ENCODE measurements around the gene METTL16.
"Not testable (repeated sequence)": the region's sequence is repeated elsewhere in the genome, so short reads cannot be mapped to it uniquely, and the experiment has no call there.

Gene METTL16, protein sequence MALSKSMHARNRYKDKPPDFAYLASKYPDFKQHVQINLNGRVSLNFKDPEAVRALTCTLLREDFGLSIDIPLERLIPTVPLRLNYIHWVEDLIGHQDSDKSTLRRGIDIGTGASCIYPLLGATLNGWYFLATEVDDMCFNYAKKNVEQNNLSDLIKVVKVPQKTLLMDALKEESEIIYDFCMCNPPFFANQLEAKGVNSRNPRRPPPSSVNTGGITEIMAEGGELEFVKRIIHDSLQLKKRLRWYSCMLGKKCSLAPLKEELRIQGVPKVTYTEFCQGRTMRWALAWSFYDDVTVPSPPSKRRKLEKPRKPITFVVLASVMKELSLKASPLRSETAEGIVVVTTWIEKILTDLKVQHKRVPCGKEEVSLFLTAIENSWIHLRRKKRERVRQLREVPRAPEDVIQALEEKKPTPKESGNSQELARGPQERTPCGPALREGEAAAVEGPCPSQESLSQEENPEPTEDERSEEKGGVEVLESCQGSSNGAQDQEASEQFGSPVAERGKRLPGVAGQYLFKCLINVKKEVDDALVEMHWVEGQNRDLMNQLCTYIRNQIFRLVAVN

GRCh38 chr17:2511462-2512369 lies at the start of gene METTL16:
Gene METTL16, minus strand, starts transcription at chr17:2511888. Its CDS starts 9,557 bp downstream, at chr17:2502331.
- peak; percentile 94 for DNase-seq

GRCh38 chr17:2560658-2561057 lies 49.0 kb upstream of the METTL16 start:
- DNase-seq: no peak

DNA sequence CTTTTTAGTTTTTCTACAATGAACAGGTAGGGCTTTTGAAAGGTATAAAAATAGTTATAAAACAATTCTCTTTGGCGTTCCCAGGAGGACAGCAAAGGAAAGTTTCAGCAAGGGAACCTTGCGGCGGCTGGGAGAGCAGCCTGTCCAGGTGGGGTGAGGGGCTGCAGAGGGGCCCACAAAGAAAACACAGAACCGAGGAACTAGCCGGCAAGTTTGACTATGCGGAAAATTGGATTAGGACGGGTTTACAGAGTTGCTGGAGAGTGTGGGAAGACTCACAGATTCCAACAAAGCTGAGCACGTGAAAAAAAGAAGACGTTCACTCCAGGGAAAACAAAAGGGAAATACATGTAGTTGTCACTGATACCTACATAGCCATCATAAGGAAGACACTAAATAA lies 40.2 kb upstream of the METTL16 start:
- DNase-seq: no peak

GRCh38 chr17:2551493-2551892 lies 39.8 kb upstream of the METTL16 start:
- no peak for DNase-seq

- no peak for DNase-seq
Observed at GRCh38 chr17:2549392-2550211, 37.9 kb upstream of the METTL16 start.

GRCh38 chr17:2548026-2548425 lies 36.3 kb upstream of the METTL16 start:
- DNase-seq: not testable (repeated sequence)

DNA sequence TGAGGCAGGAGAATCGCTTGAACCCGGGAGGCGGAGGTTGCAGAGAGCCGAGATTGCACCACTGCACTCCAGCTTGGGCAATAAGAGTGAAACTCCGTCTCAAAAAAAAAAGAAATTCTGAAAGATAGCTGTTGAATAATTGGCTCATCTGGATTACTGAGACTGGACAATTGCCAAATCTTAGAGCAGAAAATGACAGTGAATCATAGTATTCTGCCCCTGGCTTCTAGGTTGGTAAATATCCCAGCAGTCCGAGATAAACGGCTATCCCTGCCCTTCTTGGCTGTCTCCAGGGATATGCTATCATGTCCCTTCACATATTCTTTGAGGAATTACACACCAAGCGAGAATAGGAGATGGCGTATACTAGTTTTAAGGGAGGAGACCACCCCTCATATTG lies 35.5 kb upstream of the METTL16 start:
- DNase-seq: peak; percentile 11

DNA sequence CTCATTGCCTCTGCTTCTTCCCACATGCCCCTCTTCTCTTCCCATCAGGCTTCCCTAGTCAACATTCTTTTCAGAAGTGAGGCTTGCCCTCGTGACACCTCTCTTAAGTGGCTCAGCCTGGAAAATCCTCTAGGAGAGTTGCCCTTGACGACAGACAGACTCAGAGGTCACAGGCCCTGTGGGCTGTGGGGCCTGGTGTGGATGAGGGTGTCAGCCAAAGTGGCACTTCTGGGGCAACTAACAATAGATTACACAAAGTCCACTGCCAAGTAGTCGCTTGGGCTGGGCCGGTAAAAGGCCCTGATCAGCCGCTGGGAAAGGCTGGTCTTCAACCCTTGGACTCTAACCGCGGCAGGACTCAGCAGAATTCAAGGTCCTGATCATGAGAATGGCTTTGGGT lies 33.7 kb upstream of the METTL16 start:
- no peak for DNase-seq

DNA sequence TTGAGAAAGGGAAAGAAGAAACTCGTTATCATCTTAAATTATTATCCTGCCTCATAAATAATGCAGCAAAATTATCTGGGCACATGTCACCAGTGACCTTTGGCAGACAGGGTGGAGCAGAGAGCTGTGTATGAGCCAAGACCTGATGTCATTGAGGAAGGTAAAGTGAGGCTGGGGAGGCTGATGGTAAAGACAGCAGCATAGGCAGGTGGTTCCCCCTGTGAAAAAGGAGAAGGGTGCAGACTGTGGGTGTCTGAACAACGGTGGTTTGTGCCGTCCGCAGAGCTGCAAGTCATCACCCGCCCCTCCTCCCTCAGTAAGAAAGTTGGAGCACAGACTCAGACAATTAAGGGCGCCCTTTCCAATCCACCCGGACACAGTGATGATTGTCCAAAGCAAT lies 30.8 kb upstream of the METTL16 start:
- no peak for DNase-seq

DNA sequence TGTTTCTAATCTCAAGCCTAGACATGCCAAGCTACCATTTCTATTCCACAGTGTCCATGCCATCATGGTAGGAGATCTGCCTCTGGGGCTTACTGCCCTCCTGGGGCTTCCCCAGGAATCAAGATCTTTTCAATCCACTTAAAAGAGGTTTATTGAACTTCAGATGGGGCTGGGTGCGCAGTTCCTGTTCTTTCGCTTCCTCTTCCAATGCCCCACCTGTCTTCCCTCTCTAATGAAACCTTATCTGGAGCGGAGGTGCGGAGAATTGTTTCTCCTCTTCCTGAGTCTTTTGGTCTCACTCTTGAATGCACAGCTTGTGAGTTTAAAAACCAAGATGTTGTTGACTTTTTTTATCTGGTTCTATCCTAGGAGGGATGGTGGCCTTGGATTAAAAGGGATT lies 30.4 kb upstream of the METTL16 start:
- no peak for DNase-seq

DNA sequence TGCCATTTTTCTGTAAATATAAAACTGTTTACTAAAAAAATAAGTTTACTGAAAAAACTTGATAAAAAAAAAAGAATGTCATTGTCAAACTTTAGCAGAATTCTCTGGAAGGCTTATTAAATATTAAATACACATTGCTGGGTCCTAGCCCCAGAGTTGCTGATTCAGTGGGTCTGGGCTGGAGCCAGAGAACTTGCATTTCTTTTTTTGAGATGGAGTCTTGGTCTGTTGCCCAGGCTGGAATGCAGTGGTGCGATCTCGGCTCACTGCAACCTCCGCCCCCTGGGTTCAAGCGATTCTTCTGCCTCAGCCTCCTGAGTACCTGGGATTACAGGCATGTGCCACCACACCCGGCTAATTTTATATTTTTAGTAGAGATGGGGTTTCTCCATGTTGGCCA lies 25.9 kb upstream of the METTL16 start:
- DNase-seq: not testable (repeated sequence)

DNA sequence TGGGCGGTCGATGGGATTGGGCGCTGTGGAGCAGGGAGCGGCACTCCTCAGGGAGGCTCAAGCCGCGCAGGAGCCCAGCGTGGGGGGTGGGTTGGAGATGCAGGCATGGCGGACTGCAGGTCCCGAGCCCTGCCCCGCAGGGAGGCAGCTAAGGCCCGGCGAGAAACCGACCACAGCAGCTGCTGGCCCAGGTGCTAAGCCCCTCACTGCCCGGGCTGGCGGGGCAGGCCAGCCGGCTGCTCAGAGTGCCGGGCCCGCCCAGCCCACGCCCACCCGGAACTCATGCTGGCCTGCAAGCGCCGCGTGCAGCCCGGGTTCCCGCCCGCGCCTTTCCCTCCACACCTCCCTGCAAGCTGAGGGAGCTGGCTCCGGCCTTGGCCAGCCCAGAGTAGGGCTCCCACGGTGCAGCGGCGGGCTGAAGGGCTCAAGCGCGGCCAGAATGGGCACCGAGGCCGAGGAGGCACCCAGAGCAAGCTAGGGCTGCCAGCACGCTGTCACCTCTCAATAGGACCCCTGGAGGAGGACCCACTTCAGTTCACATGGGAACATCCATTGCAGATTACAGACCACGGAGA lies 20.5 kb upstream of the METTL16 start:
- no peak for DNase-seq

- not testable (repeated sequence) for DNase-seq
Observed at GRCh38 chr17:2531243-2531954, 19.7 kb upstream of the METTL16 start.

DNA sequence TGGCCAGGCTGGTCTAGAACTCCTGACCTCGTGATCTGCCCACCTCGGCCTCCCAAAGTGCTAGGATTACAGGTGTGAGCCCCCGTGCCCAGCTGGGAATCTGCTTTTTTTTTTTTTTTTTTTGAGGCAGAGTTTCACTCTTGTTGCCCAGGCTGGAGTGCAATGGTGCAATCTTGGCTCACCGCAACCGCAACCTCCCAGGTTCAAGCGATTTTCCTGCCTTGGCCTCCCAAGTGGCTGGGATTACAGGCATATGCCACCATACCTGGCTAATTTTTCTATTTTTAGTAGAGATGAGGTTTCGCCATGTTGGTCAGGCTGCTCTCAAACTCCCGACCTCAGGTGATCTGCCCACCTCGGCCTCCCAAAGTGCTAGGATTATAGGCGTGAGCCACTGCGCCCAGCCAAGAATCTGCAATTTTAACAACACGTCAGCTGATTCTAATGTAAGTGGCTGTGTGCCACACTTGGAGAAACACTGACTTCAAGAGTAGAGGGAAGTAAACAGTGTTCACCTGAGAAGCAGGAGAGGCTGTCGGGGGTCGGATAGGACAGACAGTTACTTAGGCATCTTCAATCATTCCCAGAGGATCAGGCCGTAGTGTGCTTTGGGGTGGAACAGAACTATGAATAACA lies 10.2 kb upstream of the METTL16 start:
- not testable (repeated sequence) for DNase-seq

DNA sequence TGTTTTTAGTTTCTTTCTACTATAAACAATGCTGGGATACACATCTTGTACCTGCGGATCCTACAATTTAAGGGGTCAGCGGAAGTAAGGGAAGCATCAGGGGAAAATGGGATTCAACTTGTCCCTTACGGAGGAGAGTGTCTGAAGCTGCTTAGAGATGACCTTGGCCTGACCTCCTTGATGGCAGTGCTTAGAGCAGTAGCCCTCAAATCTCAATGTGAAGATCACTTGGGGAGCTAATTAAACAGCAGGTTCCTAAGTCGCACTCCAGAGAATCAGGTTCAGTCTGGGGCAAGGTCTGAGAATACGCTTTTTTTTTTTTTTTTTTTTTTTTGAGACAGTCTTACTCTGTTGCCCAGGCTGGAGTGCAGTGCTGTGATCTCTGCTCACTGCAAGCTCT lies 9.6 kb upstream of the METTL16 start:
- DNase-seq: no peak

DNA sequence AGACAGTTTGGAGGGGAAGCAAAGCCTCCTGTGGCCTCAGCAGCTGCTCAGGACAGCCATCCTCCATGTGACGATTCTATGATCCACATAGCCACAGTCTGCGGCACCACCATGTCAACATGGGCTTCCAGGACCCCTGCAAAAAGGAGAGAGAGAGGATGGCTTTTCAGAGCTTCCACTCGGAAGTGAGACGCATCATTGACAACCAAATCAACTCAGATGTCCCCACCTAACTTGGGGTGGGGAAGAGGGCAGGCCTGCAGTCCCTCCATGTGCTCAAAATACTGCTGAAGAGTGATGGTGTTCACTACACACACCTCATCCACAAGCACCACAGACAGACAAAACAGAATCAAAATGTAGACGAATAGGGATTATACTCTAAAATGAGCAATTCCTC lies 5.9 kb upstream of the METTL16 start:
- no peak for DNase-seq

- no peak for DNase-seq
Observed at GRCh38 chr17:2511138-2511461, 588 bp downstream of the METTL16 start.

GRCh38 chr17:2510559-2510958 lies 1.1 kb downstream of the METTL16 start:
- no peak for DNase-seq

DNA sequence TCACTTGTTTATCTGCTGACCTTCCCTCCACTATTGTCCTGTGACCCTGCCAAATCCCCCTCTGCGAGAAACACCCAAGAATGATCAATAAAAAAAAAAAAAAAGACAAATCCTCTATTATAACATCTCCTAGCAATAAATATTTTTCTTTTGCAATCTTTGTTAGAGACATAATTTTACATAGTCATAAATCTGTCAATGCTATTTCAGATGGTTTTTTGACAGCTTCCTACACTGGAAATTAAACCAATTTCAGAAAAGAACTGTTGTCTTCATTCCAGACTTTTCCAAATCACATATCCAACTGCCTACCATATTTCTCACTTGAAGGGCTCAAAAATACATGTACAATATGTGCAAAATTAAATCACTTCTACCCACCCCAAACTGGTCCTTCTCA lies 3.7 kb downstream of the METTL16 start:
- no peak for DNase-seq

DNA sequence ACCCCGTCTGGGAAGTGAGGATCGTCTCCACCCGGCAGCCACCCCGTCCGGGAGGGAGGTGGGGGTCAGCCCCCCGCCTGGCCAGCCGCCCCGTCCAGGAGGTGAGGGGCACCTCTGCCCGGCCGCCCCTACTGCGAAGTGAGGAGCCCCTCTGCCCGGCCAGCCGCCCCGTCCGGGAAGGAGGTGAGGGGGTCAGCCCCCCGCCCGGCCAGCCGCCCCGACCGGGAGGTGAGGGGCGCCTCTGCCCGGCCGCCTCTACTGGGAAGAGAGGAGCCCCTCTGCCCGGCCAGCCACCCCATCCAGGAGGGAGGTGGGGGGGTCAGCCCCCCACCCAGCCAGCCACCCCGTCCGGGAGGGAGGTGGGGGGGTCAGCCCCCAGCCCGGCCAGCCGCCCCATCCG lies 4.7 kb downstream of the METTL16 start:
- not testable (repeated sequence) for DNase-seq

DNA sequence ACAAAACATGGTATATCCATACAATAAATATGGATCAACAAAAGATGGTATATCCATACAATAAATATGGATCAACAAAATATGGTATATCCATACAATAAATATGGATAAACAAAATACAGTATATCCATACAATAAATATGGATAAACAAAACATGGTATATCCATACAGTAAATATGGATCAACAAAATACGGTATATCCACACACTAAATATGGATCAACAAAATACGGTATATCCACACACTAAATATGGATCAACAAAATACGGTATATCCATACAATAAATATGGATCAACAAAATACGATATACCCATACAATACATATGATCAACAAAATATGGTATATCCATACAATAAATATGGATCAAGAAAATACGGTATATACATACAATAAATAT lies 8.1 kb downstream of the METTL16 start:
- DNase-seq: no peak
